Mesendoderm (in vitro differentiated cells): ENCODE measurements around the gene ITGB7.
A peak's percentile ranks its signal among the peaks of the same experiment; 100 is the strongest.

ENCODE experiments used
- DNase-seq: peaks from one replicate; pipeline ENCODE4 v3.0.0; 2013
- H2AK5ac ChIP-seq: 2 replicates; pipeline ENCODE4 v1.6.1; 2013; ENCODE audit warnings: low read length, inconsistent platforms
- H2BK120ac ChIP-seq: 2 replicates; pipeline ENCODE4 v1.6.1; 2013; ENCODE audit warnings: low read depth, mild to moderate bottlenecking, low read length, moderate library complexity, mixed read lengths
- H2BK15ac ChIP-seq: replicated peaks from 2 replicates; pipeline ENCODE4 v1.6.1; 2013; ENCODE audit warnings: low read depth, mild to moderate bottlenecking, moderate library complexity
- H2BK5ac ChIP-seq: 2 replicates; pipeline ENCODE4 v1.6.1; 2013; ENCODE audit warnings: low read length, inconsistent platforms
- H3K18ac ChIP-seq: 2 replicates; pipeline ENCODE4 v1.6.1; 2013; ENCODE audit warnings: mild to moderate bottlenecking, low read length, mixed read lengths
- H3K23ac ChIP-seq: one replicate; pipeline ENCODE4 v1.6.1; 2013; ENCODE audit warnings: low read length
- H3K27ac ChIP-seq: 2 replicates; pipeline ENCODE4 v1.5.1; 2013; ENCODE audit warnings: low read depth, mild to moderate bottlenecking, inconsistent platforms, low read length, moderate library complexity
- H3K27me3 ChIP-seq: 2 replicates; pipeline ENCODE4 v1.6.1; 2013; ENCODE audit warnings: low read length, control low read depth, mild to moderate bottlenecking, inconsistent platforms; ENCODE audit not compliant: insufficient read depth, poor library complexity
- H3K36me3 ChIP-seq: 2 replicates; pipeline ENCODE4 v1.6.1; 2013; ENCODE audit warnings: low read length, inconsistent platforms; ENCODE audit not compliant: control insufficient read depth, insufficient read depth
- H3K4ac ChIP-seq: one replicate; pipeline ENCODE4 v1.6.1; 2013; ENCODE audit warnings: low read depth, mild to moderate bottlenecking, low read length, moderate library complexity
- H3K4me1 ChIP-seq: 2 replicates; pipeline ENCODE4 v1.6.1; 2013; ENCODE audit warnings: low read depth, low read length, inconsistent platforms; ENCODE audit not compliant: control insufficient read depth
- H3K4me2 ChIP-seq: 2 replicates; pipeline ENCODE4 v1.6.1; 2013; ENCODE audit warnings: low read length
- H3K4me3 ChIP-seq: 2 replicates; pipeline ENCODE4 v1.5.1; 2013; ENCODE audit warnings: mild to moderate bottlenecking, low read length
- H3K56ac ChIP-seq: one replicate; pipeline ENCODE4 v1.6.1; 2013; ENCODE audit warnings: low read length
- H3K79me1 ChIP-seq: 2 replicates; pipeline ENCODE4 v1.6.1; 2013; ENCODE audit warnings: low read length, inconsistent platforms
- H3K79me2 ChIP-seq: 2 replicates; pipeline ENCODE4 v1.6.1; 2013; ENCODE audit warnings: mild to moderate bottlenecking, low read length; ENCODE audit not compliant: control insufficient read depth, insufficient read depth
- H3K9ac ChIP-seq: 2 replicates; pipeline ENCODE4 v1.6.1; 2013; ENCODE audit warnings: low read length, inconsistent platforms
- H4K5ac ChIP-seq: one replicate; pipeline ENCODE4 v1.6.1; 2013; ENCODE audit warnings: low read length
- H4K8ac ChIP-seq: one replicate; pipeline ENCODE4 v1.6.1; 2013; ENCODE audit warnings: low read depth, mild to moderate bottlenecking, control low read depth, low read length, moderate library complexity
- WGBS: extraction: QIAGEN DNeasy Blood & Tissue Kit; methylation state at CpG from one replicate; pipeline ENCODE4 v1.1.7; 2013; ENCODE audit warnings: low lambda C conversion rate, missing lambda C conversion rate; ENCODE audit not compliant: insufficient coverage; ENCODE audit errors: extremely low coverage; 5-methylcytosine and 5-hydroxymethylcytosine counted together

Gene ITGB7

DNA sequence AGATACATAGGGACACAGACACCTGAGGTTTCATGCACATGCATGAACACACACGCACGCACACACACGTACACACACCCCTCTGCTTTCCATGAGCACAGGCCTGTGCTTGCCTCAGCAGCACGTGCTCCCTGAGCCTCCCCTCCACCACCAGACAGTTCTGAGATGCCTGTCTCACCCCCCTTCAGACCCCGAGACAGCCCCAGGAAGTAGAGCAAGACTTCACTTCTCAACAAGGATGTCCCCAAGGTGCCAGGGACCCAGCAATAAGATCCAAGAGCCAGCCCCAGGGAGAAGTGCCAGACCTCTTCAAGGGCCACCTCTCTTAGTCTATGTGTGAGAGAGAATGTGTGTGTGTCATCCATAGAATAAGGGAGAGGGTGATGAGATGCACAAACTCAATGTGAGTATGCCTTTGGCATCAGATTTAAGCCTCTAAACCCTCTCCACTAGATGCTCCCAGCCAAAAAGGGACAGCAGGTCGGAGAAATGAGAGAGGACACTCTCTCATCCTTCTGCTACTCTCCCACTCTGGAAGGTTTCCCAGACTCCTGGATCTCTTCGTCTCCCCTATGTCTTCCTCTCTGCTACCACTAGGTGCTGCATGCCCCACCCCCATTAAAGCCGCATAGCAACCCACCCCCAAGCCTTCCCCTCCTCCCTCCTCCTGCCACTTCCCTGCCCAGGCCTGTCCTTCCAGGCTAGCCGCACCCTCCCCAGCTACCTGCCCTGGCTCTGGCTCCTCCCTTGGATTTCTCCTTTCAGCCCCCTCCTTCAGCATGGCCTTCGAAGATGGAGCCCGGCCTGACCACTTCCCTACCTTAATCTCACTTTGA lies 17.2 kb upstream of the ITGB7 start:
- H3K4me1 ChIP-seq, result peaks cover 22% of the 10 kb centered on the region
- peak; percentile 94 for DNase-seq
- peak overlapping the region; percentile 62 for H3K9ac ChIP-seq

GRCh38 chr12:53223389-53224060 lies 16.5 kb upstream of the ITGB7 start:
- Histone ChIP-seq H3K9ac (peak overlapping the region; percentile 63), H3K27ac (peak overlapping the region; percentile 87), H3K4ac (peak overlapping the region; percentile 96), H3K23ac (peak overlapping the region; percentile 85), H3K4me1 (peaks cover 22% of the 10 kb centered on the region), H2AK5ac (peak overlapping the region; percentile 85), H4K8ac (no peak overlapping the region), H3K56ac (peak overlapping the region; percentile 99), H3K27me3 (no peaks in the 10 kb centered on the region), H4K5ac (peak overlapping the region; percentile 17), H3K4me3 (no peak overlapping the region), H3K18ac (peak overlapping the region; percentile 34), H2BK120ac (peak overlapping the region; percentile 66), H2BK5ac (peak overlapping the region; percentile 92), H2BK15ac (no peak overlapping the region), H3K79me1 (peaks cover 6% of the 10 kb centered on the region), H3K4me2 (peak overlapping the region; percentile 19), H3K36me3 (no peaks in the 10 kb centered on the region), H3K79me2 (peaks cover 9% of the 10 kb centered on the region)
- no CpG with 5 or more reads among the region's 16 CpGs for WGBS
- peak; percentile 75 for DNase-seq

More for the DNA sequence above, 17.2 kb upstream of the ITGB7 start:
- Histone ChIP-seq H3K27ac (peak overlapping the region; percentile 87), H4K8ac (no peak overlapping the region), H2BK120ac (no peak overlapping the region), H2BK15ac (no peak overlapping the region), H3K36me3 (no peaks in the 10 kb centered on the region), H3K79me1 (peaks cover 5% of the 10 kb centered on the region), H3K79me2 (peaks cover 5% of the 10 kb centered on the region), H2AK5ac (peak overlapping the region; percentile 85), H3K4ac (peak overlapping the region; percentile 96), H3K27me3 (no peaks in the 10 kb centered on the region), H3K23ac (peak overlapping the region; percentile 85), H2BK5ac (peak overlapping the region; percentile 58), H3K4me3 (no peak overlapping the region), H3K4me2 (peak overlapping the region; percentile 19), H3K18ac (peak overlapping the region; percentile 34), H3K56ac (peak overlapping the region; percentile 80), H4K5ac (peak overlapping the region; percentile 59)
- no CpG with 5 or more reads among the region's 11 CpGs for WGBS

DNA sequence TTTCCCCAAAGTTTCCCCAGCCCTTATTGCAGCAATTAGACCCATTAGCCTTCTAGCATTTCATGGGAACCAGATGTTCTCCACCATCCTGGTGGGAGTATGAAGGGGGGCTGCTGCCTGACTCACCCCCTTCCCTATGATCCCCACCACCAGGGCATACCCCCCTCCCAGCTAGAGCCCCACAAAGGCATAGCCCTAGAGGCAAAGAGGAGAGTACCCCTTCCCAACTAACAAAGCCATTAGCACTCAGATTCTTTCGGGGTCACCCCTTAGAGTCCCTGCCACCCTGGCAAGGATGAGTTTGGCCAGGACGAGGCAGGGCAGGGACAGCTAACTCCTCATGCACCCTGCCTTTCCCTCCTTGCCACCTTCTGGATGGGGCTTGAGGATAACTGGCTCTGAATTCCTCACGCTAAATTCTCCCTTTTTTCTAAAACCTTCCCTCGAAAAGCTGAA lies 15.8 kb upstream of the ITGB7 start:
- no CpG with 5 or more reads among the region's 4 CpGs for WGBS
- peaks cover 27% of the 10 kb centered on the region for H3K4me1 ChIP-seq

GRCh38 chr12:53222170-53222721 lies 15.2 kb upstream of the ITGB7 start:
- H3K79me2 ChIP-seq, result peaks cover 20% of the 10 kb centered on the region
- no peak overlapping the region for H3K4me3 ChIP-seq
- H2BK15ac ChIP-seq, result peak overlapping the region; percentile 15
- H2AK5ac ChIP-seq, result no peak overlapping the region
- H3K4me2 ChIP-seq, result no peak overlapping the region
- no peaks in the 10 kb centered on the region for H3K27me3 ChIP-seq
- peak overlapping the region; percentile 91 for H3K18ac ChIP-seq
- no CpG with 5 or more reads among the region's 5 CpGs for WGBS
- peak overlapping the region; percentile 97 for H3K9ac ChIP-seq
- peaks cover 32% of the 10 kb centered on the region for H3K4me1 ChIP-seq
- no peak overlapping the region for H2BK5ac ChIP-seq
- H4K5ac ChIP-seq, result no peak overlapping the region
- H3K56ac ChIP-seq, result peak overlapping the region; percentile 99
- H3K36me3 ChIP-seq, result no peaks in the 10 kb centered on the region
- peak overlapping the region; percentile 82 for H3K4ac ChIP-seq
- DNase-seq, result no peak
- peak overlapping the region; percentile 97 for H3K27ac ChIP-seq
- no peak overlapping the region for H3K23ac ChIP-seq
- no peak overlapping the region for H2BK120ac ChIP-seq
- H4K8ac ChIP-seq, result no peak overlapping the region
- H3K79me1 ChIP-seq, result peaks cover 11% of the 10 kb centered on the region

More for the DNA sequence above, 15.8 kb upstream of the ITGB7 start:
- Histone ChIP-seq H3K23ac (peak overlapping the region; percentile 90), H4K5ac (no peak overlapping the region), H2AK5ac (peak overlapping the region; percentile 99), H3K4me2 (peak overlapping the region; percentile 22), H3K56ac (peak overlapping the region; percentile 99), H3K18ac (peak overlapping the region; percentile 83), H3K9ac (peak overlapping the region; percentile 63), H4K8ac (no peak overlapping the region), H3K4me3 (no peak overlapping the region), H2BK5ac (peak overlapping the region; percentile 92), H3K27ac (peak overlapping the region; percentile 32), H3K4ac (peak overlapping the region; percentile 82), H3K27me3 (no peaks in the 10 kb centered on the region), H3K79me1 (peaks cover 9% of the 10 kb centered on the region), H2BK15ac (peak overlapping the region; percentile 15), H2BK120ac (no peak overlapping the region), H3K79me2 (peaks cover 16% of the 10 kb centered on the region), H3K36me3 (no peaks in the 10 kb centered on the region)
- no peak for DNase-seq

GRCh38 chr12:53221203-53222080 lies 14.4 kb upstream of the ITGB7 start:
- Histone ChIP-seq H3K4ac (peak overlapping the region; percentile 84), H2AK5ac (peak overlapping the region; percentile 67), H2BK15ac (no peak overlapping the region), H3K79me1 (peaks cover 11% of the 10 kb centered on the region), H3K56ac (peak overlapping the region; percentile 99), H3K27ac (peak overlapping the region; percentile 97), H3K4me2 (peak overlapping the region; percentile 98), H3K27me3 (no peaks in the 10 kb centered on the region), H3K23ac (peak overlapping the region; percentile 18), H3K18ac (peak overlapping the region; percentile 91), H3K4me3 (peak overlapping the region; percentile 61), H2BK120ac (peak overlapping the region; percentile 65), H3K36me3 (no peaks in the 10 kb centered on the region), H3K4me1 (peaks cover 39% of the 10 kb centered on the region), H3K79me2 (peaks cover 21% of the 10 kb centered on the region), H4K8ac (no peak overlapping the region), H2BK5ac (peak overlapping the region; percentile 94), H4K5ac (peak overlapping the region; percentile 52), H3K9ac (peak overlapping the region; percentile 97)
- peak; percentile 82 for DNase-seq
- WGBS, result no CpG with 5 or more reads among the region's 72 CpGs
